ENCODE results near the gene MAP7.

DNA sequence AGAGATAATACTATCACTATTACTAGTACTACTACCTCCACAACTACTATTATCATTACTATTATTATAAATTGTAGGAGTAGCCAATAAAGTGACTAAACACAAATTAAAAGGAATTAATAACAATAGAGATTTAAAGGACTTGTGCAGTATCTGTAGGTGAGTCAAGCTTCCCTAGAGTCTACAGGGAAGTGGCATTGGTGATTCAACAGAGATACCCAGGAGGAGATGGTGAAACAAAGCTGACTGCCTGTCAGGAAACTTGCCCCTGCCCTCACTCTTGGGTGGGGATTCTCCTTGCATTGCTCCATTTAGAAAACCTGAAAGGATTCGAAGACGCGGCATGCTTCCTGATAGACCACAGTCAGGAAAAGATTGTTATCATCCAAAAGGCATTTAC, 237.2 kb downstream of the MAP7 start:
- TF ChIP-seq EZH2 (IDR thresholded peaks at IDR 0.05; ENCODE audit: insufficient read depth, poor library complexity, severe bottlenecking) (no peak), EZH2phosphoT487 (IDR thresholded peaks at IDR 0.05; ENCODE audit: insufficient read depth, low read depth) (no peak)

All from GM23248 (cell line).